D341Med (cell line): ENCODE data around the gene DCAF11.

Experiments
- DNase-seq: peaks from one replicate; pipeline ENCODE4 v3.0.0; 2012; ENCODE audit warnings: low spot score

The DCAF11 gene

DNA sequence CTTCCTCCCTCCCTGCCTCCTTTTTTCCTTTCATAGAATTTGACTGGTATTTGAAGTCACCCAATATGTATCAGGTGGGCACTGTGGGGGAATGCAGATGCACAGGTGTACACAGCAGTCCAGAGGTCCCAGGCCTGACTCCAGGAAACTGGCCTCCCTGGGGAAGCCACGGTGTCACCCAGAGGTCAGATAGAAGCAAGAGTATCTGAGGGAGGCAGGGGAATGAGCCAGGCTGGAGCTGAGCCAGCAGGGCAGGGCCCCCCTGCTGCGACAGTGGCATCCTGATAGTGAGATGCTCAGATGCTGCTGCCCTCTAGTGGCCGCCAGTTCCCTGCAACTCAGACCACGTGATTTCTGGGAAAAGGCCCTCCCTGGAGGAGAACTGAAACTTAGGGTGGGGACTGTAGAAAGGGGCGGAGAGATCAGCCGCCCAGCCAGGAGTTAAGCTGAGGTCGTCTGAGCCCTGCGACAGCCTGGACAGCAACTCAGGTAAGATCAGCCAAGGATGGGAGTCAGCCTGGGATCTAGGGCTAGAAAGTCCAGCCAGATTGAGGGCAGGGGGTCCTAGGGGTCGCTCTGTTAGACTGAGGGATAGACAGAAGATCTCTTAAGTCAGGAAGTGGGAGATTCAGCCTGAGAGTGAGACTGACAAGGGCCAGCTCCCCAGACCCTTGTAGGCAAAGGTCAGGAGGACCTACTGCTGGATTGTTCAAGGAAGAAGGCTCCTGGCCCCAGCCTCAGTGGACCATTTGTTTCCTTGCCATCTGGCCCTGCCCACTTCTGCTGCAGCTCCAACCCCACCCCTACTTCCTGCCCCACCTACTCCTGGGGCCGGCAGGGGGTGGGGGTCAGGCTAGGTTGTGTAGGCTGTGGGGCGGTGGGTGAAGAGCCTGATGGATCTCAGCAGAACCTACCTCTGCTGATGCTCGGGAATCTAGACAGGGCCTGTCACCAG is 46.5 kb downstream of the DCAF11 start, which contains the start of gene IRF9:
IRF9 (plus strand) TSS at position 416 of the 955 bp plus-strand sequence. CDS start 880 bp downstream, outside the sequence.
- DNase-seq = peak; percentile 94

GRCh38 chr14:24162093-24162492 is 47.5 kb downstream of the DCAF11 start:
- no peak for DNase-seq

- DNase-seq = no peak
These were observed 50.0 kb downstream of the DCAF11 start for GRCh38 chr14:24164518-24164991.

- no peak for DNase-seq
These were observed 51.2 kb downstream of the DCAF11 start for GRCh38 chr14:24165785-24166184.

DNA sequence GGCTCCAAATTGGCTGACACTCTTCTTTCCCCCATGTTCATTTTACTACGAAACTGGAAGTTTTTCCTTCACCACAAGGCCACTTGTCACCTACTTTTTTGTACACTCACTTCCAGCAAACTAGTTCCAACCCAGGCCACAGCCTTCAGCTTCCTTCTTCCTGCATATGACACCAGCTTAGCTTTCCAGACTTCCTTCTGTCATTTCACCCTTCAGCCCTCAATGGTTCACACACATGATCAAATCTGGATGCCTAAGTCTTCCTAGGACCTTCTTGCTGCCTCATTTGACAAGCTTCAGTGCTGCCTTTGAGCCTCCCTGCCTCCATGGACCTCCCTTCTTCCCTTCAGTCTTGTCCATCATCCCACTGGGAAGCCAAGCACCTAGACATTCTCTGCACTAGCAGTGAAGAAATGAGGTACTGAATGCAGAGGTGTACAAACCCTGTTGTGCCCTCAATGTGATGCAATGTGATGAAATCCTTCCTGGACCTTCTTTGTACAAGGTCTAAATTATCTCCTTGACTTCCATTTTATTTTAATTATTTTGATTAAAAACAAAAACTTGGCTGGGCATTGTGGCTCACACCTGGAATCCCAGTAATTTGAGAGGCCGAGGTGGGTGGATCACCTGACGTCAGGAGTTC is 53.0 kb downstream of the DCAF11 start:
- DNase-seq = no peak

DNA sequence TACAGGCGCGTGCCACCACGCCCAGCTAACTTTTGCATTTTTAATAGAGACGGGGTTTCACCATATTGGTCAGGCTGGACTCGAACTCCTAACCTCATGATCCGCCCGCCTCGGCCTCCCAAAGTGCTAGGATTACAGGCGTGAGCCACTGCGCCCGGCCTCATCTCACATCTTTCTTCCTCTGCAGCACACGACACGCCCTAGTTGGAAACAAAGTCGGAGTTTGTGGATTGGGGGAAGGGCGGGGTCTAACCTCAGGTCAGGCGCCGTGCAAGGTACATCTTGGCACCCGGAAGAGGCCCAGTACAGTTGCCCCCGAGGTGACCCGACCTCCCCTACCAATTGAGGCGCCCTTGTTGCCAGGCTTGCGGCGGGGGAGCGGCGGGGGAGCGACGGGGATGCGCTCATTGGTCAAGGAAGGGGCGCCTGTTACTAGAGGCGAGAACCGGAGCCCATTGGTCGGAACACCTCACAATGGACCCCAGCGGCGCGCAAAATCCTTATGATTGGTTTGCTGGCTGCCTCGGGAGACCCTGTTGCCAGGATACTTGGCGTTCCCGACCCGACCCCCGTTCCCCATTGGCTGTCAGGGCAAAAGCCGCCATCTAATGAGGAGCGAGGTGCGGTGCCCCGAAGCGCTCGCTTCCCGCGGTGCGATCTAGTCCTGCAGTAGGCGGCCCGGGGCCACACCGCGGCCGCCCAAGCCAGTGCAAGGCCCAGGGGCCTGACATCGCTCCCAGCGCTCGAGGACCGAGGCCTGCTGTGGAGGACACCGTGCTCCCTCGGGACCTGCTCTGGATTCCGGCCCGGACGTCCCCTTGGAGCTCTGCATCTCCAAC is 57.1 kb downstream of the DCAF11 start, which contains the start of gene REC8:
REC8 (plus strand) TSS at position 659 of the 839 bp plus-strand sequence. CDS start 473 bp downstream, outside the sequence.
- DNase-seq = peak; percentile 98

DNA sequence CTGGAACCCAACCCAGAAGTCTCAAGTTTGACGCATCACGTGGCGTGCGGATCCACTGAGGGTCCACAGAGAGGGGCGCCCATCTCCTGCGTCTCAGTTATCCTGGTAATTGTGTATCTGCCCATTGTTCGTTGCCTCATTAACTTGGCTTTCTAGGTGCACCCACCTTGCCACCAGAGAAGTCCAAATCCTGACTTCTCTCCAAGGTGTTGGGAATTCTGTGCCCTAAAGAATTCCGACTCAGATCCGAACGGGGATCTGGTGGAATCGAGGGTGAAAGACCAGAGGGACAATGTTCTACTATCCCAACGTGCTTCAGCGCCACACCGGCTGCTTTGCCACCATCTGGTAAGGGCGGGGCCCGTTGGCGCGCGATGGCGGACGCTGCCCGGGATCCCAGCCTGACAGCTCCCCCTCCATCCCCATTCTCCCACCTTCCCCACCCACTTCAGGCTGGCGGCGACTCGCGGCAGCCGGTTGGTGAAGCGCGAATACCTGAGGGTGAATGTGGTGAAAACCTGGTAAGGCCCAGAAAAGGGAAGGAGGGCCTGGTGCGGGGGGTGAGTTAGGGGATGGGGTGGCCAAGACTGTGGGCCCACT is 57.8 kb downstream of the DCAF11 start:
- DNase-seq = peak; percentile 75

- no peak for DNase-seq
These were observed 58.3 kb downstream of the DCAF11 start for GRCh38 chr14:24172871-24173281.
